22Rv1 (cell line): ENCODE data around the gene NDUFS8.

Source experiments
- CTCF ChIP-seq: fragments of 450-650 bp; IDR thresholded peaks from 2 replicates; pipeline ENCODE4 v1.5.1; 2017; ENCODE audit warnings: mild to moderate bottlenecking
- ZFX ChIP-seq: fragments of 450-650 bp; IDR thresholded peaks from 2 replicates; pipeline ENCODE4 v1.6.1; 2017; ENCODE audit warnings: antibody characterized with exemption, borderline replicate concordance

GRCh38 chr11:68020575-68020974, 9.9 kb upstream of the NDUFS8 start:
- TF ChIP-seq CTCF (no peak), ZFX (no peak)
